Measurements from ENCODE around the gene ADPGK.

GRCh38 chr15:72792431-72792830, 8.9 kb upstream of the ADPGK start:
- TF ChIP-seq POLR2AphosphoS5 (IDR thresholded peaks at IDR 0.05): no peak
- no peak for TF ChIP-seq CTCF (IDR thresholded peaks at IDR 0.05)
